Heart left ventricle (tissue), 16 donors: ENCODE data around the gene SNX1. TPM values are rescaled to one million over a fixed set of nuclear protein-coding genes. Genes with fewer than 3 reads are reported as not detected.
A peak's percentile ranks its signal among the peaks of the same experiment; 100 is the strongest.

Experiments used
- ATAC-seq, 4 donors: fragments of 200-7000 bp; cut with Tn5 transposase; one replicate each; pipeline ENCODE4 v1.9.1; 2020 to 2022; ENCODE audit warnings: moderate library complexity in 4 of 4, mild to moderate bottlenecking in 3 of 4, moderate number of reproducible peaks in 1 of 4
- DNase-seq, 5 donors: peaks; one replicate each; pipeline ENCODE4 v3.0.0-alpha.2; 2020
- H3K27ac ChIP-seq, 12 donors: fragments of 200-600 bp; sonication (generic) in 4 of 12; one replicate each; pipeline versions ENCODE4 v1.5.0 to v1.8.0; 2016 to 2022; ENCODE audit warnings: mild to moderate bottlenecking in 2 of 12
- H3K27me3 ChIP-seq, 9 donors: fragments of 200-600 bp; sonication (generic) in 2 of 9; one replicate each; pipeline versions ENCODE4 v1.5.1 to v1.8.0; 2016 to 2022; ENCODE audit warnings: mild to moderate bottlenecking in 3 of 9
- H3K36me3 ChIP-seq, 9 donors: fragments of 200-600 bp; sonication (generic) in 2 of 9; one replicate each; pipeline versions ENCODE4 v1.5.0 to v1.8.0; 2018 to 2022; ENCODE audit warnings: mild to moderate bottlenecking in 2 of 9
- H3K4me1 ChIP-seq, 12 donors: fragments of 200-600 bp; sonication (generic) in 4 of 12; one replicate each; pipeline versions ENCODE4 v1.5.0 to v1.8.0; 2016 to 2022; ENCODE audit warnings: mild to moderate bottlenecking in 3 of 12
- H3K4me3 ChIP-seq, 12 donors: fragments of 200-600 bp; sonication (generic) in 4 of 12; one replicate each; pipeline versions ENCODE4 v1.5.0 to v1.8.0; 2017 to 2022; ENCODE audit warnings: mild to moderate bottlenecking in 9 of 12, moderate library complexity in 4 of 12
- H3K9me3 ChIP-seq, 12 donors: fragments of 200-600 bp; sonication (generic) in 4 of 12; one replicate each; pipeline versions ENCODE4 v1.5.0 to v1.8.0; 2016 to 2022; ENCODE audit warnings: mild to moderate bottlenecking in 1 of 12
- POLR2A ChIP-seq, 2 donors: fragments of 450-650 bp; IDR thresholded peaks; one replicate each; pipeline ENCODE4 v1.6.1; 2017; ENCODE audit warnings: antibody characterized with exemption in 2 of 2, mild to moderate bottlenecking in 2 of 2, moderate library complexity in 2 of 2
- WGBS, 4 donors: extraction: QIAGEN DNeasy Blood & Tissue Kit in 2 of 4; methylation state at CpG; one replicate each; pipeline versions ENCODE4 v1.1.5 to v1.1.7; 2013 to 2018; 5-methylcytosine and 5-hydroxymethylcytosine counted together
- intact Hi-C, 10 donors: fragments of 100-400 bp; cut with DNase I; formaldehyde crosslinking; loops; one replicate each; pipeline versions ENCODE4 v1.11.1 to v1.14.2; 2022
- polyA plus RNA-seq, 2 donors: library from polyadenylated mRNA; stranded (reverse); fragments of 200-250 nt; gene quantifications; one replicate each; pipeline ENCODE4 v1.2.3, GENCODE V29; 2013
- total RNA-seq, 9 donors: library from RNA; depleted of rRNA in 2 of 9; stranded (reverse); fragments of >200 nt in 2 of 9; fragmentation: NEBNext Ultra II Directional in 3 of 9; extraction: Animal tissue kit (Norgen Biotek cat#: 25700) in 3 of 9; gene quantifications; one replicate each; pipeline versions ENCODE4 v1.1.0 to v1.2.4, GENCODE V29; 2016 to 2023
- TF ChIP-seq, protein P1 (sequence below), 12 donors: fragments of 200-600 bp; sonication (generic) in 4 of 12; IDR thresholded peaks; one replicate each; pipeline versions ENCODE4 v1.5.0 to v1.8.0; 2018 to 2022; ENCODE audit warnings: antibody characterized with exemption in 12 of 12, mild to moderate bottlenecking in 5 of 12
- donor health status: ischemic (EF 13 %, LVEDD 7.1; RV severe dilation, severe dysfunction).
- donor health status: healthy with polysubstance abuse.
- donor health status: DM: no; HTN: yes; CAD: no.
- donor health status: DM: no; HTN: no; CAD: no.
- donor health status: ischemic (EF 25% LVEDD 6.9; RV normal size, moderate dysfunction).
- donor health status: ischemic (EF 25% LVEDD 5.7; RV mildly dilated, moderate dysfunction).
- donor health status: healthy.
- donor health status: DM: yes; HTN: yes; CAD: no.
- donor health status: ischemic (EF 35%, LVEDD 5.7; RV mildly dilated, moderate dysfunction).
- donor health status: nonischemic (EF 11% LVEDD 7.7; RV severe dilation, severe dysfunction).
- donor health status: DM: yes; HTN: yes; CAD: no.
- donor health status: PGD.
- donor health status: ischemic (EF 29% LVEDD 5.4; RV normal size, mild dysfunction).
- donor health status: nonischemic (EF 23%, LVEDD 6.1; RV moderate dilation, normal function).

The SNX1 gene
- total and polyA plus RNA-seq, 11 donors = 38.7 to 117 (median 76.3) TPM

DNA sequence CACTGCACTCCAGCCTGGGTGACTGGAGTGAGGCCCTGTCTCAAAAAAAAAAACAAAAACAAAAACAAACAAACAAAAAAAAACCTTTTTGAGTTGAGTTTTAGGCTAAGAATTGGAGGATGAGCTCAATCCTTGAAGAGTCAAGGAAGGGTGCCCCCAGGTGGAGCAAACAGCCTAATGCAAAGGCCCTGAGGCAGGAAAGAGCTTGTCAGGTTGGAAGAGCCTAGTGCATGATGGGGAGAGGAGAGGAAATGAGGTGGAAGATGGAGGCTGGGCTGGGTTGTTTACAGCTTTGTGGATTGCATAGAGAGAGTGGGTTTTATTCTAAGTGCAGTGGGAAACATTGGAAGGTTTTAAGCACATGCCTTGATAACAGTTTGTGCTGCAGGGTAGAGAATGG is 53.6 kb downstream of the SNX1 start:
- ATAC-seq = no peak
- TF ChIP-seq, protein P1, sequence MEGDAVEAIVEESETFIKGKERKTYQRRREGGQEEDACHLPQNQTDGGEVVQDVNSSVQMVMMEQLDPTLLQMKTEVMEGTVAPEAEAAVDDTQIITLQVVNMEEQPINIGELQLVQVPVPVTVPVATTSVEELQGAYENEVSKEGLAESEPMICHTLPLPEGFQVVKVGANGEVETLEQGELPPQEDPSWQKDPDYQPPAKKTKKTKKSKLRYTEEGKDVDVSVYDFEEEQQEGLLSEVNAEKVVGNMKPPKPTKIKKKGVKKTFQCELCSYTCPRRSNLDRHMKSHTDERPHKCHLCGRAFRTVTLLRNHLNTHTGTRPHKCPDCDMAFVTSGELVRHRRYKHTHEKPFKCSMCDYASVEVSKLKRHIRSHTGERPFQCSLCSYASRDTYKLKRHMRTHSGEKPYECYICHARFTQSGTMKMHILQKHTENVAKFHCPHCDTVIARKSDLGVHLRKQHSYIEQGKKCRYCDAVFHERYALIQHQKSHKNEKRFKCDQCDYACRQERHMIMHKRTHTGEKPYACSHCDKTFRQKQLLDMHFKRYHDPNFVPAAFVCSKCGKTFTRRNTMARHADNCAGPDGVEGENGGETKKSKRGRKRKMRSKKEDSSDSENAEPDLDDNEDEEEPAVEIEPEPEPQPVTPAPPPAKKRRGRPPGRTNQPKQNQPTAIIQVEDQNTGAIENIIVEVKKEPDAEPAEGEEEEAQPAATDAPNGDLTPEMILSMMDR (IDR thresholded peaks at IDR 0.05) = no peak
- TF ChIP-seq POLR2A (IDR thresholded peaks at IDR 0.05) = no peak
- no peak overlapping the region for H3K4me3 ChIP-seq
- peaks cover 0 to 24% (median 0%) of the 10 kb centered on the region in 9 donors for H3K27me3 ChIP-seq
- peak in 1 of 5 donors; percentile 13 for DNase-seq
- H3K36me3 ChIP-seq = peaks cover 0 to 23% (median 11%) of the 10 kb centered on the region in 9 donors
- intact Hi-C loops = loop anchor here in 1 of 10 donors (10.0 kb wide), 1 partner anchor 55 kb away; the partner anchor contains the start of genes CIAO2A and SNX1
- peaks cover 7 to 51% (median 37%) of the 10 kb centered on the region in 12 donors for H3K4me1 ChIP-seq
- H3K9me3 ChIP-seq = no peaks in the 10 kb centered on the region
- H3K27ac ChIP-seq = no peak overlapping the region

DNA sequence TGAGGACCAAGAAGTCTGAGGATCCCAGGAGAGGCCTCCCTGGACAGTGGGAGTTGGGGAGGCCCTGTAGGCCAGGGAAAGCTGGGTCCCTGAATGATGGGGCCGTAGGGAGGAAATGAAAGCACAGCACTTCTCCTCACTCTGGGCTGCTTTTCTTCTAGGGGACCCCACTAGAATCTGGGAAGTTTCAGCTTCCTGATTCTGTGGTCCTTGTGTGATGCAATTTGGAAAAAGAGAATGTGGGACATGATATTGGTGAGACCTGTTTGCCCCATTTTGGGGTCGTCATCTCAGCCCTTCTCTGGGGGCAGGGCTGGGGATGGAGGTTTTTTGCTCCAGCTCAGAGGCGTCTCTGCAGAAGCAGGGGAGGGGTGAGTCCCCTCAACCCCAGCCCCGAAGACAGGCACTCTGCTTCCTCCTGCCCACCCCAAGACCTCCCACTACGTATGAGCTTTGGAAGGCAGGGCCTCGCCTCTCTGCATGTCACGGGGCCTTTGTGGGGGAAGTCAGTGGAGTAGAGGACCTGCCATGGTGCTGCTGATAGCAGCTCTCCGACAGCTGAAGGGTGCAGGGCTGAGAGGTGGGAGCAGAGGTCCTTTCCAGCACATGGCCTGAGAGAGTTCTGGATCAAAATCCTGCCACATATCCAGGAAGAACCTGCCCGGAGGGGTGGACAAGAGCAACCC is 54.3 kb downstream of the SNX1 start:
- Histone ChIP-seq H3K27ac (no peak overlapping the region), H3K36me3 (peaks cover 0 to 23% (median 10%) of the 10 kb centered on the region in 9 donors), H3K4me3 (no peak overlapping the region), H3K9me3 (no peaks in the 10 kb centered on the region), H3K27me3 (peaks cover 0 to 24% (median 0%) of the 10 kb centered on the region in 9 donors), H3K4me1 (peaks cover 7 to 52% (median 37%) of the 10 kb centered on the region in 12 donors)
- TF ChIP-seq, protein P1 (IDR thresholded peaks at IDR 0.05) = no peak
- TF ChIP-seq POLR2A (IDR thresholded peaks at IDR 0.05) = no peak
- DNase-seq = no peak
- intact Hi-C loops = loop anchor here in 8 of 10 donors (5.0 to 10.0 kb wide), 4 partner anchors 43 to 58 kb away; partner anchors contain the start of genes SNX1 (in 7 of the 8) and CIAO2A (in 2 of the 8)
- 80 to 85% (median 82%) methylated on average over 9 of the region's 9 CpGs for WGBS, 4 donors
- no peak for ATAC-seq

GRCh38 chr15:64151727-64152506 is 56.1 kb downstream of the SNX1 start, which contains the start of gene SNX22:
TSS of gene SNX22 (plus strand) at chr15:64151731. CDS start at chr15:64151776, 45 bp downstream.
- Histone ChIP-seq H3K9me3 (no peaks in the 10 kb centered on the region), H3K36me3 (peaks cover 0 to 32% (median 23%) of the 10 kb centered on the region in 9 donors), H3K4me1 (peaks cover 7 to 49% (median 30%) of the 10 kb centered on the region in 12 donors), H3K4me3 (peak within 1 kb of the TSS; percentile 35 to 59 (median 49)), H3K27ac (peak within 1 kb of the TSS in 3 of 12 donors; percentile 7 to 19 (median 13)), H3K27me3 (peaks cover 0 to 24% (median 0%) of the 10 kb centered on the region in 9 donors)
- intact Hi-C loops = loop anchor here in 7 of 10 donors (5.0 kb wide), 3 partner anchors 45 to 60 kb away; partner anchors contain the start of genes SNX1 (in 6 of the 7) and CIAO2A (in 1 of the 7)
- WGBS, 4 donors = 2 to 5% (median 3%) methylated on average over 35 to 83 of the region's 83 CpGs
- TF ChIP-seq, protein P1 (IDR thresholded peaks at IDR 0.05) = no peak
- no peak for TF ChIP-seq POLR2A (IDR thresholded peaks at IDR 0.05)
- peak in 2 of 5 donors; percentile 25 to 40 for DNase-seq
- ATAC-seq = peak in 2 of 4 donors; percentile 0
